NT2/D1 (cell line): ENCODE data around the gene PRCD.

Experiments
- SUZ12 ChIP-seq: IDR thresholded peaks from 2 replicates; pipeline ENCODE4 v1.6.1; 2011; ENCODE audit not compliant: insufficient read length, insufficient read depth; ENCODE audit errors: extremely low read depth
- ZNF274 ChIP-seq: IDR thresholded peaks from 2 replicates; pipeline ENCODE4 v1.6.1; 2011; ENCODE audit warnings: mild to moderate bottlenecking, low read depth, low read length

DNA sequence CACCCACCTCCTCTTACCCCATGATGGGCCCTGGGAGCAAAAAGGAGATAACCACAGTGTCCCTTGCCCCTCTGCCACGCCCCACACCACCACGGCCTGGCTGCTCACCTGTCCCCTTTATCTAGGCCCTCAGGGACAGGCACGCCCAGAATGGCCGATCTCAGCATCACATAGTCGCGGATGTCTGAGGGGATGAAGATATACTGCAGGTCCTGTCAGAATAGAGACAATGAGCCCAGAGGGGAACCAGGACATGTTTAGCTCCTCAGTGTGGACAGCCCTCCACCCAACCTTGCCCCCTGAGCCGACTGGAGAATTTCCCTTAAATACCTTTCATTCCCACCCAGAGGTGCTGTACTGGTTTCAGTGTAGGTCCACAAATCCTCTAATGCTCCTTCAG is 30.6 kb downstream of the PRCD start:
- no peak for TF ChIP-seq ZNF274
- TF ChIP-seq SUZ12, result no peak
